Measurements from ENCODE around the gene CHST10. TPM values are rescaled to one million over a fixed set of nuclear protein-coding genes. Genes with fewer than 3 reads are reported as not detected.

CHST10 gene
- total and polyA plus RNA-seq, 2 donors (not counting 3 experiments of a cell fraction or from before 2014, with no cell fraction given), result 11.1 to 12.3 TPM

GRCh38 chr2:100393362-100393761, 24.1 kb downstream of the CHST10 start:
- no peak overlapping the region for H3K4me2 ChIP-seq (ENCODE audit: insufficient read depth, low read length)
- H3K27ac ChIP-seq (ENCODE audit: insufficient read depth, low read depth, low read length), result no peak overlapping the region
- H3K36me3 ChIP-seq (ENCODE audit: control insufficient read depth in 2 of 2, extremely low read depth in 1 of 2, insufficient read depth in 2 of 2, low read length in 2 of 2), result no peaks in the 10 kb centered on the region
- no TSS peak for BruUV-seq (replicated peaks)
- DNase-seq (ENCODE audit: low read depth, low spot score) (no peak), FAIRE-seq (no peak)
- H2AFZ ChIP-seq (ENCODE audit: low read depth, low read length), result no peak overlapping the region
- TF ChIP-seq EZH2 (IDR thresholded peaks at IDR 0.05; ENCODE audit: borderline replicate concordance, low read depth, low read length, severe bottlenecking) (no peak), GATA2 (IDR thresholded peaks at IDR 0.05; ENCODE audit: insufficient read depth, insufficient read length, low read depth, low read length) (no peak), MAX (IDR thresholded peaks at IDR 0.05; ENCODE audit: insufficient read depth, insufficient read length) (no peak), MYC (IDR thresholded peaks at IDR 0.05; ENCODE audit: low read depth, low read length) (no peak)
- ChIA-PET CTCF (interaction anchor here (1.5 to 2.9 kb wide), 2 partner anchors 12 to 131 kb away, joined by 4 to 8 read pairs; no protein-coding TSS in a partner anchor), POLR2A (no interaction called here)
- H3K9ac ChIP-seq (replicated peaks; ENCODE audit: extremely low read depth, insufficient read depth, low read length), result no peak overlapping the region
- H3K9me3 ChIP-seq (replicated peaks; ENCODE audit: control insufficient read depth, insufficient read depth, low read length), result no peaks in the 10 kb centered on the region
- no peaks in the 10 kb centered on the region for H3K9me1 ChIP-seq (replicated peaks; ENCODE audit: control insufficient read depth, extremely low read depth, insufficient read depth, low read length)
- dilution Hi-C loops (cut with MboI; ENCODE audit: extremely low pct_ligation_motif_present, low sequenced_read_pairs) (no loop called here), intact Hi-C loops (cut with micrococcal nuclease) (no loop called here)
- H3K79me2 ChIP-seq (ENCODE audit: control insufficient read depth, insufficient read depth, low read length), result no peaks in the 10 kb centered on the region
- H3K27me3 ChIP-seq (ENCODE audit: control insufficient read depth in 2 of 2, insufficient read depth in 2 of 2, low read length in 2 of 2), result no peaks in the 10 kb centered on the region
- no peaks in the 10 kb centered on the region for H3K4me1 ChIP-seq (ENCODE audit: control insufficient read depth, extremely low read depth, insufficient read depth, low read length)
- H4K20me1 ChIP-seq (replicated peaks; ENCODE audit: control insufficient read depth, extremely low read depth, insufficient read depth, low read length), result no peaks in the 10 kb centered on the region
- no peak overlapping the region for H3K4me3 ChIP-seq (replicated peaks in 1 of 3; ENCODE audit: insufficient read depth in 1 of 3, low read depth in 1 of 3, low read length in 3 of 3)

GRCh38 chr2:100392715-100393114, 24.8 kb downstream of the CHST10 start:
- TF ChIP-seq GATA2 (IDR thresholded peaks at IDR 0.05; ENCODE audit: insufficient read depth, insufficient read length, low read depth, low read length) (no peak), POLR2A (IDR thresholded peaks at IDR 0.05; ENCODE audit: low read depth, low read length) (no peak), CTCF (IDR thresholded peaks at IDR 0.05; ENCODE audit: extremely low read depth in 1 of 2, insufficient read depth in 1 of 2, low read depth in 1 of 2, low read length in 2 of 2) (no peak), POLR2AphosphoS5 (IDR thresholded peaks at IDR 0.05; ENCODE audit: insufficient read depth, low read depth, low read length) (no peak), MAX (IDR thresholded peaks at IDR 0.05; ENCODE audit: insufficient read depth, insufficient read length) (no peak), JUN (IDR thresholded peaks at IDR 0.05; ENCODE audit: borderline replicate concordance, insufficient read depth, insufficient read length, low read depth) (no peak), MYC (IDR thresholded peaks at IDR 0.05; ENCODE audit: low read depth, low read length) (no peak), EZH2 (IDR thresholded peaks at IDR 0.05; ENCODE audit: borderline replicate concordance, low read depth, low read length, severe bottlenecking) (no peak), FOS (IDR thresholded peaks at IDR 0.05; ENCODE audit: borderline replicate concordance, insufficient read depth, low read length) (no peak)
- Histone ChIP-seq H3K27me3 (ENCODE audit: control insufficient read depth in 2 of 2, insufficient read depth in 2 of 2, low read length in 2 of 2) (no peaks in the 10 kb centered on the region), H2AFZ (ENCODE audit: low read depth, low read length) (no peak overlapping the region), H3K79me2 (ENCODE audit: control insufficient read depth, insufficient read depth, low read length) (no peaks in the 10 kb centered on the region), H3K9me3 (replicated peaks; ENCODE audit: control insufficient read depth, insufficient read depth, low read length) (no peaks in the 10 kb centered on the region), H3K4me1 (ENCODE audit: control insufficient read depth, extremely low read depth, insufficient read depth, low read length) (no peaks in the 10 kb centered on the region), H3K9ac (replicated peaks; ENCODE audit: extremely low read depth, insufficient read depth, low read length) (no peak overlapping the region), H4K20me1 (replicated peaks; ENCODE audit: control insufficient read depth, extremely low read depth, insufficient read depth, low read length) (no peaks in the 10 kb centered on the region), H3K4me2 (ENCODE audit: insufficient read depth, low read length) (no peak overlapping the region), H3K36me3 (ENCODE audit: control insufficient read depth in 2 of 2, extremely low read depth in 1 of 2, insufficient read depth in 2 of 2, low read length in 2 of 2) (no peaks in the 10 kb centered on the region), H3K4me3 (replicated peaks in 1 of 3; ENCODE audit: insufficient read depth in 1 of 3, low read depth in 1 of 3, low read length in 3 of 3) (no peak overlapping the region), H3K27ac (ENCODE audit: insufficient read depth, low read depth, low read length) (no peak overlapping the region), H3K9me1 (replicated peaks; ENCODE audit: control insufficient read depth, extremely low read depth, insufficient read depth, low read length) (no peaks in the 10 kb centered on the region)
- ChIA-PET POLR2A (no interaction called here), CTCF (interaction anchor here (4.4 kb wide), 1 partner anchor 12 kb away, joined by 30 read pairs; no protein-coding TSS in a partner anchor)
- intact Hi-C loops (cut with micrococcal nuclease), result no loop called here
- no peak for DNase-seq (ENCODE audit: low read depth, low spot score)
- no peak for FAIRE-seq
- TSS peak; percentile 23 for BruUV-seq (replicated peaks)
- dilution Hi-C loops (cut with MboI; ENCODE audit: extremely low pct_ligation_motif_present, low sequenced_read_pairs), result no loop called here

Measured in endothelial cell of umbilical vein (primary cell).